SW480 (cell line): ENCODE results near the gene DEPDC7.
"Not testable (repeated sequence)": the region's sequence is repeated elsewhere in the genome, so short reads cannot be mapped to it uniquely, and the experiment has no call there.

Experiments used
- DNase-seq: peaks from one replicate; pipeline ENCODE4 v3.0.0-alpha.2; 2016; ENCODE audit warnings: low spot score

The DEPDC7 gene

GRCh38 chr11:33015621-33016551, at the start of gene DEPDC7:
TSS of gene DEPDC7 (plus strand) at chr11:33015878. CDS start at chr11:33015956, 78 bp downstream.
- peak; percentile 96 for DNase-seq

GRCh38 chr11:32968541-32968940, 47.1 kb upstream of the DEPDC7 start:
- no peak for DNase-seq

DNA sequence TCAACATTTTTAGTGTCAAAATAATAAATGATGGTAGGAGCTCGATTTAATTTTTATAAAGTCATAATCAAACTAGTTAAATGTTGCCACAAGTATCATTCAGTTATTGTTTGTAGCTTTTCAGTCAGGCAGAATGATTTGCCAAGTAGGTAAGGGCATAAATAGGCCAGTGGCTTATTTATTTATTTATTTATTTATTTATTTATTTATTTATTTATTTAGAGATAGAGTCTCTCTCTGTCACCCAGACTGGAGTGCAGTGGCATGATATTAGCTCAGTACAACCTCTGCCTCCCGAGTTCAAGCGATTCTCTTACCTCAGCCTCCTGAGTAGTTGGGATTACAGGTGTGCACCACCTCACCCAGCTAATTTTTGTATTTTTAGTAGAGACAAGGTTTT, 43.4 kb upstream of the DEPDC7 start:
- DNase-seq: not testable (repeated sequence)

DNA sequence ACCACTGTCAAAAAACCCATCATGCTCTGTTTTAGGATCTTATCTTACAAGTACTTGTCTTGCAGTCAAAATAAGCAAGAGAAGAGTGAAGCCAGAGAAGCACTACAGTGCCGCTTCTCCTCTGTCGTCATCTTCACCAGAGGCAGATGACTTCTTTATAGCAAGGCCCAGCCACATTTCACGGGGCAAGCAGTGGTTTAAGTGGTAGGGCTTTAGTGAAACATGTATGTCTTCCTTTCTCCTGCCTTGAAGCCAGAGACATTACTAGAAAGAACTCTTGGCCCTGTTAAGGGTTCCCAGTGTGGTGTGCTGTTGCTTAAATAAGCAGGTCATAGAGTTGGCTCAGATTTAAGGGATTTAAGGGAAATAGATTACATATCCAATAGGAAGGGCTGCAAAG, 42.9 kb upstream of the DEPDC7 start:
- no peak for DNase-seq

GRCh38 chr11:32982626-32983025, 33.1 kb upstream of the DEPDC7 start:
- DNase-seq: no peak

GRCh38 chr11:32983506-32983905, 32.2 kb upstream of the DEPDC7 start:
- DNase-seq: no peak

DNA sequence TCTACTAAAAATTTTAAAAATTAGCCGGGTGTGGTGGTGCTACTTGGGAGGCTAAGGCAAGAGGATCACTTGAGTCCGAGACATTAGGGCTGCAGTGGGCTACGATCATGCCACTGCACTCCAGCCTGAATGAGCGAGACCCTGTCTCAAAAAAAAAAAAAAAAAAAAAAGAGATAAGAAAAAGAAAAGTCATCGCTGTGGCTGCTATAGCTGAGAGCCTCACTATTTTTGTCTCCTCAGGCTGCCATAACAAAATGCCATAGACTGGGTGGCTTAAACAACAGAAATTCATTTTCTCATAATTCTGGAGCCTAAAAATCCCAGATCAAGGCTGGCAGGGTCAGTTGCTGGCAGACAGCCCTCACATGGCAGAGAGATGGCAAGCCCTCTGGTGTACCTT, 30.1 kb upstream of the DEPDC7 start:
- DNase-seq: no peak

DNA sequence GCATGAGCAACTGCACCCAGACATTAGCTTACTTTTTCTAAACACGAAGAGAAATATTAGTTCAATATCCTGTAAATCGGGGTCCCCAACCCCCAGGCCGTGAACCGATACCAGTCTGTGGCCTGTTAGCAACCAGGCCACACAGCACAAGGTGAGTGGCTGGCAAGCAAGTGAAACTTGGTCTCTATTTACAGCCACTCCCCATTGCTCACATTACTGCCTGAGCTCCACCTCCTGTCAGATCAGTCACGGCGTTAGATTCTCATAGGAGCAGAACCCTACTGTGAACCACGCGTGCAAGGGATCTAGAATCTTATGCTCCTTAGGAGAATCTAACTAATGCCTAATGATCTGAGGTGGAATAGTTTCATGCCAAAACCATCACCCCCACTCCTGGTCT, 27.8 kb upstream of the DEPDC7 start:
- DNase-seq: peak; percentile 16

DNA sequence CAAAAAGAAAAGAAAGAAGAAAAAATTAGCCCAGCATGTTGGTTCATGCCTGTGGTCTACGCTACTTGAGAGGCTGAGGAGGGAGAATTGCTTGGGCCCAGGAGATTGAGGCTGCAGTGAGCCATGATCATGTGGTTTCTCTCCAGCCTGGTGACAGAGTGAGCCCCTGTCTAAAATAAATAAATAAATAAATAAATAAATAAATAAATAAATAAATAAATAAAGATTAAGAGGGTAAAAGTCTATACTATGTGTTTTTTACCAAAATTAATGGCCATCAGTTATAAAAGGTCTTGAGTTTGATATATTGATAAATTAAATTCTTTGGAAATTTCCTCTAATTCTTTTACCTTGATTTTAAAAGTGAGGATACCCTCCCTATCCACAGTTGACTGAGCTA, 25.2 kb upstream of the DEPDC7 start:
- no peak for DNase-seq

DNA sequence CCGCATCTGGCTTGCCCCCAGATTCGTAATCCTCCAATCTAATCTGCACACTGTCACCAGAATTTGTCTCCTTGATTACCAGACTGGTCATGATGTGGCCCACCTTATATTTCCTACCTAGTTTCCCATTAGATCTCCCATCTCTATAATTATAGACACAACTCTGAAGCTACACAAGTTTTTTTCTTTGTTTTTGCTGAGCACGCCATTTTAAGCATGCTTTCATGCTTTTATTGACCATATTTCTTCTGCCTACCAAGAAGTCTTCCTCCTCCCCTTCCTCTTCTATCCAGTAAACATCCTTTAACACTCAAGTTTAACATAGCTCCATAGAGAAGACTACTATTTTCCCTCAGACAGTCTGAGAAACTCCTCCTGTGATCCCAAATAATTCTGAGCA, 24.3 kb upstream of the DEPDC7 start:
- DNase-seq: no peak

DNA sequence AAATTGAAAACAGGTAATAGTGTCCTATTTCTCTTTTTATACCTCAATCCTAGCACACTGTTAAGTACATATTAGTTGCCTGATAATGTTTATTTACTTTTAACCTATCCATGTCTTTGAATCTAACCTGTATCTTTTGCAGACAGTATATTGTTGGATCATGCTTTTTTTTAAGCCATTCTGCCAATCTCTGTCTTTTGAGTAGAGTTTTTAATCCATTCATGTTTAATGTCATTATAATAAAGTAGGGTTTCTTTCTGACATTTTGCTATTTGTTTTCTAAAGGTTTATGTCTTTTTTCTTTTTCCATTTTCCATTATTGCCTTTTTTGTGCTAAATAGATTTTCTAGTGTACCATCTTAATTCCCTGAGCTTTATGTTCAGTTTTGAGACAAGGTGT, 23.8 kb upstream of the DEPDC7 start:
- no peak for DNase-seq

DNA sequence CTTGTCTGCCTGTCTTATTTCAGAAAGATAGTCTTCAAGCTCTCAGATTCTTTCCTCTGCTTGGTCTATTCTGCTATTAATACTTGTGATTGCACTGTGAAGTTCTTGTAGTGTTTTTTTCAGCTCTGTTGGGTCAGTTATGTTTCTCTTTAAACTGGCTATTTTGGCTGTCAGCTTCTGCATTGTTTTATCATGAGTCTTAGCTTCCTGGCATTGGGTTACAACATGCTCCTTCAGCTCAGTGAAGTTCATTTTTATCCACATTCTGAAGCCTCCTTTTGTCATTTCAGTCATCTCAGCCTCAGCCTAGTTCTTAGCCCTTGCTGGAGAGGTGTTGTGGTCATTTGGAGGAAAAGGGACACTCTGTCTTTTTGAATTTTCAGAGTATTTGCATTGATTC, 15.5 kb upstream of the DEPDC7 start:
- DNase-seq: no peak

GRCh38 chr11:33001281-33001680, 14.4 kb upstream of the DEPDC7 start:
- DNase-seq: no peak

GRCh38 chr11:33001751-33002542, 13.7 kb upstream of the DEPDC7 start:
- no peak for DNase-seq

- DNase-seq: peak; percentile 99
Observed at GRCh38 chr11:33005175-33005574, 10.5 kb upstream of the DEPDC7 start.

DNA sequence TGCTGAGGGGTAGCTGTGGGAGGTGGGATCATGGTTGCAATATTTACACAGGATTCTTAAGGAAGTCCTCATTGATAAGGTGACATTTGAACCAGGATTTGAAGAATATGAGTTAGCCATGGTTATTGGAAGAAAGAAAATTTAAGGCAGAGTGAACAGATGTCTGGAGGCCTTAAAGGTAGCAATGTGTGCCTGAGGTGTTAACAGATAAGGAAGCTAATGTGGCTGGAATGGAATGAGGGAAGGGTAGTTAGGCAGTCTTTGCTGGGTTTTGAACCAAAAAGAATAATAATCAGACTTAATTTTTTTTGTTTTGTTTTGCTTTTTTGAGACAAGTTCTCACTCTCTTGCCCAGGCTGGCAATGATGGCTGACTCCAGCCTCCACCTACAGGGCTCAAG, 9.7 kb upstream of the DEPDC7 start:
- DNase-seq: no peak

GRCh38 chr11:33013755-33014154, 1.9 kb upstream of the DEPDC7 start:
- DNase-seq: no peak

DNA sequence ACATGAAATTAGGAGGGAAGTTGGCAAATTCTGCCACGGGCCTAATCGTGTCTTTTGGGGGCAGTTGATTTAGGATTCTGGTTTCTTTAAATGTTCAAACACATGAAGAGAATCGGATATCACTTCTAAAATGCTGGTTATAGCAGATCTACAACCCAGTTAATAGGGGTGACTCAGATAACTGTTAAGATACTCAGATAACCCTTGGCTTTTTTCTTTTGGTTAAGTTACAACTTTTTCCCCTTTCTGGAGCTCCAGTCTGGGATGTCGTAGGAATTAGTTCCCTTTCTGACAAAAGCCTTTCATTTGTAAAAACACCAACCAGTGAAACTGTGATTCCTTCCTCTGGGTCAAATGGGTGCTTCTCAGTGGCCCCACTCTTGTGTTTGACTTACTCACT, 976 bp downstream of the DEPDC7 start:
- peak; percentile 32 for DNase-seq

DNA sequence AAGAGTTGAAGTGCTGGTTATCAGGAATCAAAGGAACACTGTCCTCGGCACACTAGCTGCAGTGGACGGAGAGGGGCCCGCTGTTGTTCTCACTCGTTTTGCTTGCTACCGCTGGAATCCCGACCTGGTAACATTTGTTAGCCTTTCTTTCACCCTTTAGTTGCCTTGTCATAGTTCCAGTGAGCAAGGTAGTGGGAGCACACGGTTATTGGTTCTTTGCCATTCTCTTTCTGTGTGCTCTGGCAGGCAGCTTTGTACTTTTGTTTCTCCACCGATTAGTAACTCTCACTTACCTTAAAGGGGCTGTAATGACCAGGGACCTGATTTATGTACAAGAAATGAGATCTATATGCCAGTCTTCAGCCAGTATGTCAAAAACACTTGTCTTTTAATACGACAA, 1.8 kb downstream of the DEPDC7 start:
- peak; percentile 47 for DNase-seq

- no peak for DNase-seq
Observed at GRCh38 chr11:33017965-33018364, 2.3 kb downstream of the DEPDC7 start.

DNA sequence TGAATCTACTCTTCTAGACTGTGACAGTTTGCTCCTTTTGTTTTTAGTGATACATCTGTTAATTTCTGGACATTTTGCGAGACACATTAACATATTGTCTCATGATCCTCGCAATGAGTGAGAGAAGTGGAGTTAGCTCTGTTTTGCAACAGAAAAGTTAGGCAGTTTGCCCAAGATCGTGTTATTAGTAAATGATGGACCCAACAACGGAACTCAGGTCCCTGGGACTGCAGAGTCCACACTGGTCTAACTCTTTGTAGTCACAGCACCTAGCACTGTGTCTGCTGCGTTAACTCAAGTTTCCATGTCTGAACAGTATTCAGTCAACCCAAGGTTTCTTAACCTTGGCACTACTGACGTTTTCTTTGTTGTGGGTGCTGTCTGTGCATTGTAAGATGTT, 3.2 kb downstream of the DEPDC7 start:
- no peak for DNase-seq

GRCh38 chr11:33021501-33021900, 5.8 kb downstream of the DEPDC7 start:
- DNase-seq: no peak

DNA sequence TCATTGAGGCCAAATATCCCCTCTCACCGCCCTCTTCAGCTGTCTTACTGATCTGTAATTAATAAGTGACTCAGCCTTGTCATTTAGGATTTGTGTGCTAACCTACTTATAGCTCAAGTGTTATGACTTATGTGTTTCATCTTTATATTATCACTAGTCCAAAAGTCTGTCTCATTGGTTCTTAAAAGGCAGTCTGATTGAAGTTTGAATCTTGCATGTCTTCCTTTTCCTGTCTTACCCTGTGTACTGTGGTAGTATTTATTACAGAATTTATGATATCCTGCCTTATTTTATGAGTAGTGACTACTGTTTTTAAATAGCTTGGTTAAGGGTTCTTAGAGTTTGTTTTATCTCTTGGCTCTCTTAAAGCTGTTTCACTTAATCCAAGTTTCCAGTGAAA, 6.3 kb downstream of the DEPDC7 start:
- DNase-seq: no peak
